ENCODE measurements around the gene MRGPRF.

The MRGPRF gene

DNA sequence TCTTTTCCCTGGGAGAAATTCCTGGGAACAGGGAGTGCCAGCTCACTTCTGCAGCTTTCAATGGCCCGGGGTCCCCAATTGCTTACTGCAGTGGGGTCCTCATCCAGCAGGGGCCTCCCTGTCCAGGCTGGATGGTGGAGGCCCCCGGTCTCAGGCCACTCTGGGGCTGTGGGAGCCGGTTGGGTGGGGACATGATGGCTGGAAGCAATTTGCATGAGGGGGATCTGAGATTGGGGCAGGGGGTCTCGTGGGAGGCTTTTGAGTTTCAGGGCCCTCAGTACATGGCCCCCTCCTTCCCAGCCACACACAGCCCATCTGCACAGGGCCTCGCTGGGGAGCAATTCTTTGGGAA lies 57.5 kb downstream of the MRGPRF start:
- DNase-seq (ENCODE audit: low spot score): no peak
- TF ChIP-seq, protein P1, sequence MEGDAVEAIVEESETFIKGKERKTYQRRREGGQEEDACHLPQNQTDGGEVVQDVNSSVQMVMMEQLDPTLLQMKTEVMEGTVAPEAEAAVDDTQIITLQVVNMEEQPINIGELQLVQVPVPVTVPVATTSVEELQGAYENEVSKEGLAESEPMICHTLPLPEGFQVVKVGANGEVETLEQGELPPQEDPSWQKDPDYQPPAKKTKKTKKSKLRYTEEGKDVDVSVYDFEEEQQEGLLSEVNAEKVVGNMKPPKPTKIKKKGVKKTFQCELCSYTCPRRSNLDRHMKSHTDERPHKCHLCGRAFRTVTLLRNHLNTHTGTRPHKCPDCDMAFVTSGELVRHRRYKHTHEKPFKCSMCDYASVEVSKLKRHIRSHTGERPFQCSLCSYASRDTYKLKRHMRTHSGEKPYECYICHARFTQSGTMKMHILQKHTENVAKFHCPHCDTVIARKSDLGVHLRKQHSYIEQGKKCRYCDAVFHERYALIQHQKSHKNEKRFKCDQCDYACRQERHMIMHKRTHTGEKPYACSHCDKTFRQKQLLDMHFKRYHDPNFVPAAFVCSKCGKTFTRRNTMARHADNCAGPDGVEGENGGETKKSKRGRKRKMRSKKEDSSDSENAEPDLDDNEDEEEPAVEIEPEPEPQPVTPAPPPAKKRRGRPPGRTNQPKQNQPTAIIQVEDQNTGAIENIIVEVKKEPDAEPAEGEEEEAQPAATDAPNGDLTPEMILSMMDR (conservative IDR thresholded peaks at IDR 0.05; ENCODE audit: low read depth): no peak
- ChIA-PET POLR2A (ENCODE audit: low non-redundant PET) (no interaction called here), CTCF (interaction anchor here (0.7 kb wide), 1 partner anchor 1589 kb away, joined by 6 read pairs; no protein-coding TSS in a partner anchor)
- peak overlapping the region; percentile 19; the same call in 1 of the 2 replicates for H3K27ac ChIP-seq

DNA sequence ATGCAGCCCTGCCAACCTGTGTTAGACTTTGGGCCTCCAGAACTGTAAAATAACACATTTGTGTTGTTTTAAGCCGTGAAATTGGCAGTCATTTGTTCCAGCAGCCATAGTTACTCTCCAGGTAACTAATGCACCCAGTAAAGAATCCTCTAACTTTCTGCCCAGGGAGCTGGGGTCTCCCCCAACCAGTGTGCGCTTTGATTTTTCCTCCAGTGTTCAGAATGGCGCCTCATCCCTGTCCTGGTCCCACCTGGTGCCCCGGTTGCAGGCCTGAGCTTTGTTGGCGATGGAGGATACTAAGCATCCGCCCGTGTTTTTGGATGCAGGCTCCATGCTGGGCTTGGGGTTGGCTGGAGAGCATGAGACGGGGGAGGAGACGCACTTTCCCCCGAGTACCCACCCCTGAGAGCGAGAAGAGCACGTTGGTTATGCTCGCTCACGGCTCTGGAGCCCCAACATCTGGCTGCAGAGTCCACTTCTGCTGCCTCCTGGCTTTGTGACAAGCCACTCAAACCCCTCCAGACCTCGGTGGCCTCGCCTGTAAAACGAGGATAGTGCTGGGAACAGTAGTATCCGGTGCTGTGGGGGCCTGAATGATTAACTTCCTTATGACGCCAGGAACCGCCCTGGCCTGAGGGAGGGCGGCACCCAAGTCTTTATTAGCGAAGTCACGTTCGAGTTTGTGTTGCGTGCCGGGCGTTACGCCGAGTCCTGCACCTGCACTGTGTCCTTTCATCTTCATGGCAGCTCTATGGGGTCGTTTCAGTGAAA lies 58.0 kb downstream of the MRGPRF start:
- POLR2A ChIA-PET (ENCODE audit: low non-redundant PET): no interaction called here
- H3K27ac ChIP-seq: peak overlapping the region; percentile 19; the same call in 1 of the 2 replicates
- TF ChIP-seq, protein P1 (conservative IDR thresholded peaks at IDR 0.05; ENCODE audit: low read depth): no peak
- CTCF ChIA-PET: no interaction called here
- DNase-seq (ENCODE audit: low spot score): no peak
